COLO668 (cell line): ENCODE data around the gene LURAP1L.
A peak's percentile ranks its signal among the peaks of the same experiment; 100 is the strongest.

Source experiments
- DNase-seq: peaks from one replicate; lab custom pipeline; 2025; ENCODE audit not compliant: unreplicated experiment; lab: John Stamatoyannopoulos, UW

The LURAP1L gene

GRCh38 chr9:12776513-12777055, 1.8 kb downstream of the LURAP1L start:
- no peak for DNase-seq

GRCh38 chr9:12777121-12778022, 2.6 kb downstream of the LURAP1L start:
- no peak for DNase-seq

- no peak for DNase-seq
These were observed 3.6 kb downstream of the LURAP1L start for GRCh38 chr9:12778389-12778788.

- DNase-seq: no peak
These were observed 6.5 kb downstream of the LURAP1L start for GRCh38 chr9:12781226-12781733.

- no peak for DNase-seq
These were observed 9.1 kb downstream of the LURAP1L start for GRCh38 chr9:12783767-12784460.

GRCh38 chr9:12784461-12785259, 9.8 kb downstream of the LURAP1L start:
- peak; percentile 80 for DNase-seq

GRCh38 chr9:12785260-12785770, 10.5 kb downstream of the LURAP1L start:
- DNase-seq: peak; percentile 33

GRCh38 chr9:12785941-12786340, 11.1 kb downstream of the LURAP1L start:
- no peak for DNase-seq

GRCh38 chr9:12790001-12790400, 15.2 kb downstream of the LURAP1L start:
- DNase-seq: no peak

- no peak for DNase-seq
These were observed 16.1 kb downstream of the LURAP1L start for GRCh38 chr9:12790883-12791282.

- DNase-seq: no peak
These were observed 19.4 kb downstream of the LURAP1L start for GRCh38 chr9:12794101-12794799.

- DNase-seq: no peak
These were observed 21.8 kb downstream of the LURAP1L start for GRCh38 chr9:12796601-12797000.

- DNase-seq: no peak
These were observed 22.2 kb downstream of the LURAP1L start for GRCh38 chr9:12797037-12797436.

GRCh38 chr9:12798066-12798770, 23.4 kb downstream of the LURAP1L start:
- DNase-seq: no peak

- DNase-seq: no peak
These were observed 26.4 kb downstream of the LURAP1L start for GRCh38 chr9:12801187-12801586.

- DNase-seq: no peak
These were observed 26.8 kb downstream of the LURAP1L start for GRCh38 chr9:12801663-12802062.

GRCh38 chr9:12802093-12802492, 27.3 kb downstream of the LURAP1L start:
- no peak for DNase-seq

- DNase-seq: no peak
These were observed 33.7 kb downstream of the LURAP1L start for GRCh38 chr9:12808569-12808968.

GRCh38 chr9:12809720-12810119, 34.9 kb downstream of the LURAP1L start:
- DNase-seq: no peak
